PFSK-1 (cell line): ENCODE measurements around the gene TNFRSF14.

Source experiments
- FOXP2 ChIP-seq: optimal IDR thresholded peaks from 2 replicates; pipeline ENCODE3; 2011; ENCODE audit warnings: borderline replicate concordance, control low read depth, inconsistent platforms; ENCODE audit not compliant: insufficient read depth; ENCODE audit errors: extremely low read length, extremely low read depth
- POLR2AphosphoS5 ChIP-seq: IDR thresholded peaks from 2 replicates; pipeline ENCODE4 v1.6.1; 2012; ENCODE audit warnings: low read depth, mild to moderate bottlenecking, control low read depth, low read length, moderate library complexity
- REST ChIP-seq, 2 experiments: IDR thresholded peaks; 2 replicates each; pipeline versions ENCODE4 v1.6.1 to v1.8.0; 2011 to 2012; ENCODE audit warnings: low read depth in 2 of 2, low read length in 2 of 2, control low read depth in 1 of 2, inconsistent platforms in 1 of 2, mild to moderate bottlenecking in 1 of 2, moderate library complexity in 1 of 2; ENCODE audit not compliant: insufficient read depth in 1 of 2
- SIN3A ChIP-seq: IDR thresholded peaks from 2 replicates; pipeline ENCODE4 v1.6.1; 2012; ENCODE audit warnings: mild to moderate bottlenecking, low read length, moderate library complexity, borderline replicate concordance; ENCODE audit not compliant: insufficient read depth
- TAF1 ChIP-seq: IDR thresholded peaks from 2 replicates; pipeline ENCODE4 v1.6.1; 2012; ENCODE audit warnings: low read length, control low read depth, borderline replicate concordance; ENCODE audit not compliant: insufficient read depth

TNFRSF14 gene

GRCh38 chr1:2564815-2565374 lies 8.7 kb downstream of the TNFRSF14 start:
- TF ChIP-seq REST (IDR thresholded peaks at IDR 0.05; ENCODE audit: insufficient read depth in 1 of 2, low read depth in 2 of 2, low read length in 2 of 2) (no peak), FOXP2 (no peak), TAF1 (no peak), POLR2AphosphoS5 (no peak), SIN3A (no peak)

DNA sequence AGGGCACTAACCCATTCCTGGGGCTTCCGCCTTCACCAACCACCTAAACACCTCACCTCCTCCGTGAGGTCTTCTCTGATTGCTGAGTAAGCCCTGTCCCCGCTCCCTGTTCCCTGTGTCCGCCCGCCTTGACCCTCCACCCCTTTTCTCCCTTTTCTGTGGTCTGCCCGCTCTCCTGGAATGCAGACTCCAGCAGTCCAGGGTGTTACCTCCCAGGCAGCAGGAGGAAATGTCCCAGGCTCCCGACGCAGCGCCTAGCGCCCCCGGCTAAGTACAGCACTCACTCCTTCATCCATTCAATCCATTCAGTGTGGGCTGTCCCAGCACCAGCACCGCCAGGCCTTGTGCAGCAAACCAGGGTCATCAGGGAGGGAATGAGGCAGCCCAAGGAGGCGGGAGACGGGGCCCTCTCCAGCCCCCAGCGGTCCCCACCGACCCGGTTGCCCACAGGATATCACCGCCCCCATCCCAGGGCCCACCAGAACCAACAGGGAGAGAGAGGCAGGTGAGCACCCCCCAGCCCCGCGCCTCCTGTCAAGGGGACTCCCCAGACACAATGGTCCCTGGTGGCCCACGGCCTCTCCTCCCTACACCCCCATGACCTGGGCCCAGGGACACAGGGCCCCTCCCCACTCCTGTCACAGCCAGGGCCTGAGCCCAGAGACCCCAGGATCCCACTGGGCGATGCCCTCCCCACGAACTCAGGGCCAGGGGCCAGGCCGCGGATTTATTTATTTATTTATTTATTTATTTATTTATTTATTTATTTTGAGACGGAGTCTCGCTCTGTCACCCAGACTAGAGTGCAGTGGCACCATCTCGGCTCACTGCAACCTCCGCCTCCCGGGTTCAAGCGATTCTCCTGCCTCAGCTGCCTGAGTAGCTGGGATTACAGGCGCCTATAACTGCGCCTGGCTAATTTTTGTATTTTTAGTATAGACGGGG lies 10.2 kb downstream of the TNFRSF14 start:
- no peak for TF ChIP-seq SIN3A
- no peak for TF ChIP-seq TAF1
- no peak for TF ChIP-seq POLR2AphosphoS5
- no peak for TF ChIP-seq REST (IDR thresholded peaks at IDR 0.05; ENCODE audit: insufficient read depth in 1 of 2, low read depth in 2 of 2, low read length in 2 of 2)
- TF ChIP-seq FOXP2, result no peak

DNA sequence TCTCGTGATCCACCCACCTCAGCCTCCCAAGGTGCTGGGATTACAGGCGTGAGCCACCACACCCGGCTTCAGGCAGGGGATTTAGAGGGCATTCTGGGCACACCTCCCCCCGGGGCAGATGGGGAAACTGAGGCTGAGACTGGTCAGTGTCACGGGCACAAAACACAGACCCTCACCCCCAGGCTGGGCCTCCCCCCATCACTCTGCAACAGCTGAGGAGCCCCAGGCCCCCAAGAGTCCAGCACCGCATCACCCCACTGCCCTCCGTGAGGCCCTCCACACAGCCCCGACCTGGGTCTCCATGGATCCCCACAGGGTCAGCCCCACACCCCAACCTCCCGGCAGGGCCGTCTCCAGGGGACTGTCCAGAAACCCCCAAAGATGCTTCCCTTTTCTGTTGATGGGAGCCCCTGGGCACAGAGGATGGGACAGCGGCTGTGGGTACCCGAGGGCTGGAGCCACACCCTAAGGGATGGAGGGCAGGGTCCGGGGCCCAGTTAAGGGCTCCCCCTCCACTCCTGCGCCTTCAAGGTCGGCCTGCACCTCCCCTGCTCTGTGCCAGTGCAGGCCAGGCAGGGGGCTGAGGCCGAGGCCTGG lies 11.0 kb downstream of the TNFRSF14 start:
- TF ChIP-seq SIN3A (no peak), POLR2AphosphoS5 (no peak), REST (IDR thresholded peaks at IDR 0.05; ENCODE audit: insufficient read depth in 1 of 2, low read depth in 2 of 2, low read length in 2 of 2) (no peak), FOXP2 (no peak), TAF1 (no peak)

- TF ChIP-seq POLR2AphosphoS5 (no peak), REST (IDR thresholded peaks at IDR 0.05; ENCODE audit: insufficient read depth in 1 of 2, low read depth in 2 of 2, low read length in 2 of 2) (no peak), SIN3A (no peak), FOXP2 (no peak), TAF1 (no peak)
These were observed 12.9 kb downstream of the TNFRSF14 start for GRCh38 chr1:2569060-2569459.
